NCI-H2107 (cell line): Measurements from ENCODE around the gene TRIM27.
"Not testable (repeated sequence)": the region's sequence is repeated elsewhere in the genome, so short reads cannot be mapped to it uniquely, and the experiment has no call there.

Source experiments
- DNase-seq: peaks from one replicate; lab custom pipeline; 2025; lab: John Stamatoyannopoulos, UW

Gene TRIM27

GRCh38 chr6:28923318-28924102 is at the start of gene TRIM27:
TRIM27 (minus strand) TSS chr6:28923985; CDS start chr6:28923632, 353 bp downstream.
- peak; percentile 38 for DNase-seq

DNA sequence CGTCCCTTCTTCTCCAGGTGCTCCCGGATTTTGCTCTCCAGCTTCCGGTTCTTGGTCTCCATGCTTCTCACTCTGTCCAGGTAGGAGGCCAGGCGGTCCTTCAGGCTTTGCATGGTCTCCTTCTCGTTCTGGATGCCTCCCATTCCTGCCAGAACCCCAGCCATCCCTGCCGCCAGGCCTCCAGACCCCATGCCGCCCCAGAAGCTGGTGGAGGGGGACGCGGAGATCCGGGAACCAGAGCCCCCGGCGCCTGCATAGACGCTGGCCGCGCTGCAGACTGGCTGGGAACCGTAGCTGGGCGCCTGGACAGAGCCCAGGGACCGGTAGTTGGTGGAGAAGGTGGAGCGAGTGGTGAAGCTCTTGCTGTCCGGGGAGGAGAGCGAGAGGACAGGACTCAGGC is 46.3 kb upstream of the TRIM27 start:
- DNase-seq, result not testable (repeated sequence)

DNA sequence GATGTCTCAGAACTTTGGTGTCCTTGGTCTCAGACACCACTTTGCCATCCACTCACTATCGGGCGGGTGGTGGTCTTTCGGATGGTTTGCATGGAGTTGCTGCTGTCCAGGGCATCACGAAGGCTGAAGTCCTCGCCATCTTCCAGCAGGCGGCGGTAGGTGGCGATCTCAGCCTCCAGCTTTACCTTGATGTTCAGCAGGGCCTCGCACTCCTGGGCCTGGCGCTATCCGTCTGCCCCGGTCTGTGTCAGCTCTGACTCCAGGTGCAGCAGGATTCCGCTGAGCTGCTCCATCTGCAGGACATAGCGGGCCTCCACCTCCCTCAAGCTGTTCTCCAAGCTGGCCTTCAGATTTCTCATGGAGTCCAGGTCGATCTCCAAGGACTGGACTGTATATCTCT is 45.3 kb upstream of the TRIM27 start:
- no peak for DNase-seq

DNA sequence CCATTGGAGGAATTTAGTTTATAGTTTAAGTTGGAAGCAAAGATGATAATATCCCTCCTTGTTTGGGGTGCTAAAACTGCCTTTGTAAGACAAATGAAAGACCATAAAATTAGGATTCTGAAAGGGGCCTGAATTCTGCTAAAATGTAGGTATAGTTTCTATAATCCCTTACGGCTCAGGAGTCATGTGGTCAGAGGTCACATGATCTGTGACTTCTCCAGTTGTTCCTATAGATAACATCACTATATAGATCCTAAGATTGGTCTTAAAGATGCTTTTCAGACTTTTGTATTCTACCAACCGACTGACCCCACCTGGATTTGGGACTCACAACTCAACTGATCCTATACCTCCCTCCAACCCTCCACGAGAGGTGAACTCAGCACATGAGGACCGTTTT is 44.7 kb upstream of the TRIM27 start:
- no peak for DNase-seq

DNA sequence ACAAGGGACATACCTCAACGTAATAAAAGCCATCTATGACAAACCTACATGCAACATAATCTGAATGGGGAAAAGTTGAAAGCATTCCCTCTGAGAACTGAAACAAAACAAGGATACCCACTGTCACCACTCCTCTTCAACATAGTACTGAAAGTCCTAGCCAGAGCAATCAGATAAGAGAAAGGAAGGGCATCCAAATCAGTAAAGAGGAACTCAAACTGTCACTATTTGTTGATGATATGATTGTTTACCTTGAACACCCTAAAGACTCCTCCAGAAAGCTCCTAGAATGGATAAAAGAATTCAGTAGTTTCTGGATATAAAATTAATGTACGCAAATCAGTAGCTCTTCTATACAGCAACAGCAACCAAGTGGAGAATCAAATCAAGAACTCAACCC is 41.9 kb upstream of the TRIM27 start:
- DNase-seq, result no peak

- no peak for DNase-seq
These were observed 37.2 kb upstream of the TRIM27 start for GRCh38 chr6:28960846-28961500.

- not testable (repeated sequence) for DNase-seq
These were observed 34.9 kb upstream of the TRIM27 start for GRCh38 chr6:28958561-28959243.

DNA sequence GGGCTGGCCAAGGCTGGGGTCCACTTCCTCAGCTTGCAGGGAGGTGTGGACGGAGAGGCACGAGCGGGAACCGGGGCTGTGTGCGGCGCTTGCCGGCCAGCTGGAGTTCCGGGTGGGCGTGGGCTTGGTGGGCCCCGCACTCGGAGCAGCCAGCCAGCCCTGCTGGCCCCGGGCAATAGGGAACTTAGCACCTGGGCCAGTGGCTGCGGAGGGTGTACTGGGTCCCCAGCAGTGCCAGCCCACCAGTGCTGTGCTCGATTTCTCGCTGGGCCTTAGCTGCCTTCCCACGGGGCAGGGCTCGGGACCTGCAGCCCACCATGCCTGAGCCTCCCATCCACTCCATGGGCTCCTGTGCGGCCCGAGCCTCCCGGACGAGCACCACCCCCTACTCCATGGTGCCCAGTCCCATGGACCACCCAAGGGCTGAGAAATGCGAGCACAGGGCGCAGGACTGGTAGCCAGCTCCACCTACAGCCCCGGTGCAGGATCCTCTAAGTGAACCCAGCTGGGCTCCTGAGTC is 34.1 kb upstream of the TRIM27 start:
- not testable (repeated sequence) for DNase-seq

- DNase-seq, result no peak
These were observed 32.5 kb upstream of the TRIM27 start for GRCh38 chr6:28956331-28956730.

GRCh38 chr6:28953585-28954258 is 29.9 kb upstream of the TRIM27 start:
- DNase-seq, result no peak

GRCh38 chr6:28953039-28953584 is 29.3 kb upstream of the TRIM27 start:
- DNase-seq, result no peak

- not testable (repeated sequence) for DNase-seq
These were observed 25.9 kb upstream of the TRIM27 start for GRCh38 chr6:28949656-28950195.

GRCh38 chr6:28948782-28949486 is 25.1 kb upstream of the TRIM27 start:
- no peak for DNase-seq

GRCh38 chr6:28947831-28948270 is 24.1 kb upstream of the TRIM27 start:
- DNase-seq, result no peak

DNA sequence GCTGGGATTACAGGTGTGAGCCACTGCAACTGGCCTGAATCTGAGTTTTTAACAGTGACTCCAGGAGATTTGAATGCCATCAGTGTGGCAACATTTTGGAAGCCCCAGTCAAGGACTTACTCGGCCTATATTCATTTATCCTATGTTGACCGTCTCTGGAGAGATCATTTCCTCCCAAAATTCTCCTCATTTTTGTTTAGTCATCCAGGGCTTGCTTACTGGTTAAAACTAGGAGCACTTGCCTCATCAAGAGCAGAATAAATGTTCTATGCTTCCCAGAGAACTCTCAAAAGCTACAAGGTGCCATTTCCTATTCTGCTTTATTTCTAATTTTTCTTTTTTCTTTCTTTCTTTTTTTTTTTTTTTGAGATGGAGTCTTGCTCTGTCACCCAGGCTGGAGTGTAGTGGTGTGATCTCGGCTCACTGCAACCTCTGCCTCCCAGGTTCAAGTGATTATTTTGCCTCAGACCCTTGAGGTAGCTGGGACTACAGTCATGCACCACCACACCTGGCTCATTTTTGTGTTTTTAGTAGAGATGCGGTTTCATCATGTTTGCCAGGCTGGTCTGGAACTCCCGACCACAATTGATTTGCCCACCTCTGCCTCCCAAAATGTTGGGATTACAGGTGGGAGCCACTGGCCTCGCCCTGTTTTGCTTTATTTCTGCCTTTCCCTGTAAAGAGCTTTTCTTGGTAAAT is 23.4 kb upstream of the TRIM27 start:
- no peak for DNase-seq

- no peak for DNase-seq
These were observed 21.6 kb upstream of the TRIM27 start for GRCh38 chr6:28945349-28945748.

DNA sequence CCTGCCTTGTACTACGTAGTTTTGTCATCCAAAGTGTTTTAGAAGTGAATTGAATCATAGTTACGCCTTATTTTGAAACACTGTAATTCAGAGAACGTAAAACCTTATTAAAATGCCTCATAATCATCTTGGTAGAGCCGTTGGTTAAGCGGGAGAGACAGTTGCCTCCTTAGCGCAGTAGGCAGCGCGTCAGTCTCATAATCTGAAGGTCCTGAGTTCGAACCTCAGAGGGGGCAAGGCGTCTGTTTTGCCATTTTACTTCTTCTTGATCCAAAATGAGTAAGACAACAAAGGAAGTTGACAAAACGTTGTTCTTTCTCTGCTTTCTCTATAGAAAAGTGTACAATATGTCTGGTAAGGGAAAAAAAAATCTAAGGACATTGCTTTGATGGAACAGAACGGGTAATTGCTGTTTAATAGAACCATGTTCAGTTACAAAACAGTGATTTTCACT is 20.7 kb upstream of the TRIM27 start:
- DNase-seq, result no peak

- DNase-seq, result no peak
These were observed 20.0 kb upstream of the TRIM27 start for GRCh38 chr6:28943557-28944411.

DNA sequence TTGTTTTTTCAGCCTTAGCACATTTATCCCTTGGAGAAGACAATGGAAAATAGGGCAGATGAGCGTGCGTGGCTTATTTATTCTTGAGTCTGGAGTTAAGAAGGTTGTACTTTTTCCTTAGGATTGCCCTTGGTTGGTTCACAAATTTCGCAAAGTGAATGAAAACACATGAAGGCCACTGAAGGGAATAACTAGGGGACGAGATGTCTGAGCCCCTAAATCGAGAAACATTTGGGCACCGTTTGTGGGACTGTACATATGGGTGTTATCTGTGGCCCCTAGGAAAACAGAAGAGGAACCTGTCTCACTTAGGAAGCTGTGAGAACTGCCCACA is 19.4 kb upstream of the TRIM27 start:
- no peak for DNase-seq
